C4-2B (cell line): ENCODE measurements around the gene MXRA8.
"Not testable (repeated sequence)": the region's sequence is repeated elsewhere in the genome, so short reads cannot be mapped to it uniquely, and the experiment has no call there.

ENCODE experiments used
- H3K27ac ChIP-seq: fragments of 450-650 bp; 2 replicates; pipeline ENCODE4 v1.5.1; 2017
- CTCF ChIP-seq: fragments of 450-650 bp; conservative IDR thresholded peaks from 2 replicates; pipeline ENCODE4 v1.5.1; 2017; ENCODE audit warnings: mild to moderate bottlenecking
- ZFX ChIP-seq: fragments of 450-650 bp; IDR thresholded peaks from 2 replicates; pipeline ENCODE4 v1.6.1; 2017

Gene MXRA8

GRCh38 chr1:1318777-1319645, 39.3 kb downstream of the MXRA8 start:
- H3K27ac ChIP-seq = peak overlapping the region; percentile 69
- TF ChIP-seq ZFX = no peak
- no peak for TF ChIP-seq CTCF

GRCh38 chr1:1318131-1318652, 40.2 kb downstream of the MXRA8 start:
- peak overlapping the region; percentile 69 for H3K27ac ChIP-seq
- no peak for TF ChIP-seq ZFX
- no peak for TF ChIP-seq CTCF

- TF ChIP-seq CTCF (no peak), ZFX (no peak)
- H3K27ac ChIP-seq = peak overlapping the region; percentile 69
Observed at GRCh38 chr1:1317420-1317819, 40.9 kb downstream of the MXRA8 start.

GRCh38 chr1:1316199-1316598, 42.2 kb downstream of the MXRA8 start:
- not testable (repeated sequence) for H3K27ac ChIP-seq

GRCh38 chr1:1315435-1315954, 42.9 kb downstream of the MXRA8 start:
- TF ChIP-seq ZFX (no peak), CTCF (no peak)
- no peak overlapping the region for H3K27ac ChIP-seq

GRCh38 chr1:1314678-1315335, 43.5 kb downstream of the MXRA8 start:
- H3K27ac ChIP-seq = no peak overlapping the region
- TF ChIP-seq CTCF (no peak), ZFX (no peak)

GRCh38 chr1:1314237-1314586, 44.1 kb downstream of the MXRA8 start:
- no peak overlapping the region for H3K27ac ChIP-seq
- TF ChIP-seq ZFX = no peak
- TF ChIP-seq CTCF = no peak
